ENCODE data around the gene QKI. TPM values are rescaled to one million over a fixed set of nuclear protein-coding genes. Genes with fewer than 3 reads are reported as not detected.
A peak's percentile ranks its signal among the peaks of the same experiment; 100 is the strongest.

QKI gene
- total RNA-seq, 2 experiments from 2014 or later = 48.6 to 62.7 TPM

GRCh38 chr6:163405412-163406309 is 8.9 kb upstream of the QKI start:
- Mint-ChIP-seq H3K4me1 (peaks cover 12% of the 10 kb centered on the region), H3K4me3 (peak overlapping the region; percentile 68), H3K9me3 (ENCODE audit: low read depth) (no peaks in the 10 kb centered on the region), H3K27me3 (no peaks in the 10 kb centered on the region), H3K36me3 (ENCODE audit: low read depth) (no peaks in the 10 kb centered on the region), H3K27ac (peak overlapping the region; percentile 80)
- DNase-seq = peak; percentile 46
- POLR2A ChIA-PET = no interaction called here
- CTCF ChIA-PET = no interaction called here
- peak; percentile 74 for ATAC-seq
- intact Hi-C loops (cut with DNase I, micrococcal nuclease) = no loop called here

DNA sequence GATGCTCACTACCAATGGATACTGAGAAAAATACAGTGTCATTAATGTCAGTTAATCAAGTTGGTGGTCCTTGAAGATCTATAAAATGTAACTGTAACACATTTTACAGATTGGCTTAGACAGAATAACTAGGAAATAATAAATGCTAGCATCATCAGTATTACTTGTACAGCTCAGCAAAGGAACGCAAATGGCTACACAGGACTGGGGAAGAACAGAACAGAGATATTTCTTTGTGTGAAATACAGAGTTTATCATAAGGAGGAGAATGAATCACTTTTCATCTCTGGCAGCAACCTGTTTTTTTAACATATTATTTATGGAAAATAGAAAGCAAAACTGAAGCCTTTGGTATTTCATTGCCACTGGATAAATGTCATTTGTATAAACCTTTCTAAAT is 8.2 kb upstream of the QKI start:
- Mint-ChIP-seq H3K27me3 (no peaks in the 10 kb centered on the region), H3K4me1 (peaks cover 14% of the 10 kb centered on the region), H3K27ac (peak overlapping the region; percentile 80), H3K9me3 (ENCODE audit: low read depth) (no peaks in the 10 kb centered on the region), H3K4me3 (peak overlapping the region; percentile 68), H3K36me3 (ENCODE audit: low read depth) (peaks cover 2% of the 10 kb centered on the region)
- ATAC-seq = peak; percentile 50
- no peak for DNase-seq
- POLR2A ChIA-PET = no interaction called here
- intact Hi-C loops (cut with DNase I, micrococcal nuclease) = no loop called here
- CTCF ChIA-PET = no interaction called here

DNA sequence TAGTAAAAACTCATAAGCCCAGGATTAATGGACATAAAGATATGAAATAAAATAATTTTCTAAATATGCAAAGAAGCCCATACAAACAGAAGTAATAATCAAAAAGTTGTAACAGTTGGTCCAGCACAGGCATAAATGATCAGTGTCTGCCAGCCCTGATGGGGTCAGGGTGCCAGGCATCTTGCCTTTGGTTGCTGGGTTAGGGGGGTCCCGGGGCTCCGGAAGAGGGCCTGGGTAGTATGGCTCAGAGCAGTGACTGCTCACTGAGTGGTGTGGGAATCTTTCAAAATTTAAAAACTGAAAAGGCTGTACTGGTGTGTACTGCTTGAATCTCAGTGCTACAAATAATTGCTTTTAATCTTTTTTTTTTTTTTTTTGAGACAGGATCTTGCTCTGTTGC is 7.7 kb upstream of the QKI start:
- no peak for ATAC-seq
- H3K4me3 Mint-ChIP-seq = no peak overlapping the region
- H3K9me3 Mint-ChIP-seq (ENCODE audit: low read depth) = no peaks in the 10 kb centered on the region
- no peak overlapping the region for H3K27ac Mint-ChIP-seq
- ChIA-PET CTCF (no interaction called here), POLR2A (no interaction called here)
- H3K4me1 Mint-ChIP-seq = peaks cover 14% of the 10 kb centered on the region
- no peak for DNase-seq
- no peaks in the 10 kb centered on the region for H3K27me3 Mint-ChIP-seq
- peaks cover 3% of the 10 kb centered on the region for H3K36me3 Mint-ChIP-seq (ENCODE audit: low read depth)
- intact Hi-C loops (cut with DNase I, micrococcal nuclease) = no loop called here

- intact Hi-C loops (cut with DNase I, micrococcal nuclease) = no loop called here
- ChIA-PET POLR2A (no interaction called here), CTCF (interaction anchor here (0.7 kb wide), 1 partner anchor 142 kb away, joined by 4 read pairs; no protein-coding TSS in a partner anchor)
- Mint-ChIP-seq H3K9me3 (ENCODE audit: low read depth) (no peaks in the 10 kb centered on the region), H3K4me1 (peaks cover 20% of the 10 kb centered on the region), H3K36me3 (ENCODE audit: low read depth) (peaks cover 3% of the 10 kb centered on the region), H3K27ac (no peak overlapping the region), H3K4me3 (no peak overlapping the region), H3K27me3 (no peaks in the 10 kb centered on the region)
- DNase-seq (no peak), ATAC-seq (no peak)
Measured at GRCh38 chr6:163408352-163408991, 6.0 kb upstream of the QKI start.

DNA sequence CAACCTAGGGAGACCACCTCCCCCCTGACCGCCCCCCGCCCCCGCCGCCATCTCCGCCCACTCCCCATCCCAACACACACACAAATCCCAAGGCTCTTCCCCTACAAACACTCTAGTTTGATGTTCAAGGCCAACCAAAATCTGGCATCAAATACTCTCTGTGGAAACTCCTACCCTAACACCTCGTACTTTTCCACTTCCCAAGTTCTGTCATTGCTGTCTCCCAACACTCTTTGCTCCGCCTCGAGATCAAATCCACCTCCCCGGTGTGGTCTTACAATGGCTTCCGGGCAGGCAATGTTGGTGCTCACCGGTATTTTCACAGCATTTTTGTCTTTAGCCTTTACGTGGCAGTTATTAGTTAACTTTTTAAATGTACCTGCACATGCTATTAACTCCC is 4.8 kb upstream of the QKI start:
- intact Hi-C loops (cut with DNase I, micrococcal nuclease) = loop anchor here (5.0 to 10.0 kb wide), 2 partner anchors 682 to 1515 kb away; partner anchors contain the start of genes PACRG (in 1 of the 2) and PRKN (in 1 of the 2)
- ChIA-PET CTCF (no interaction called here), POLR2A (no interaction called here)
- Mint-ChIP-seq H3K36me3 (ENCODE audit: low read depth) (peaks cover 3% of the 10 kb centered on the region), H3K4me1 (peaks cover 20% of the 10 kb centered on the region), H3K27ac (no peak overlapping the region), H3K27me3 (no peaks in the 10 kb centered on the region), H3K4me3 (no peak overlapping the region), H3K9me3 (ENCODE audit: low read depth) (no peaks in the 10 kb centered on the region)
- ATAC-seq (no peak), DNase-seq (no peak)

- Mint-ChIP-seq H3K4me1 (peaks cover 11% of the 10 kb centered on the region), H3K9me3 (ENCODE audit: low read depth) (no peaks in the 10 kb centered on the region), H3K27me3 (no peaks in the 10 kb centered on the region), H3K27ac (no peak overlapping the region), H3K4me3 (peak overlapping the region; percentile 78), H3K36me3 (ENCODE audit: low read depth) (peaks cover 3% of the 10 kb centered on the region)
- no peak for ATAC-seq
- intact Hi-C loops (cut with DNase I, micrococcal nuclease) = loop anchor here (5.0 to 10.0 kb wide), 2 partner anchors 685 to 1512 kb away; partner anchors contain the start of genes PACRG (in 1 of the 2) and PRKN (in 1 of the 2)
- ChIA-PET CTCF (interaction anchor here (0.6 to 1.7 kb wide), 3 partner anchors 13 to 1195 kb away, joined by 3 to 6 read pairs (median 3); no protein-coding TSS in a partner anchor), POLR2A (interaction anchor here (0.7 kb wide), 1 partner anchor 40 kb away, joined by 4 read pairs; no protein-coding TSS in a partner anchor)
- no peak for DNase-seq
Measured at GRCh38 chr6:163412341-163412740, 2.2 kb upstream of the QKI start.

GRCh38 chr6:163412801-163413344 is 1.6 kb upstream of the QKI start:
- ATAC-seq (no peak), DNase-seq (no peak)
- Mint-ChIP-seq H3K27me3 (no peaks in the 10 kb centered on the region), H3K4me1 (peaks cover 14% of the 10 kb centered on the region), H3K36me3 (ENCODE audit: low read depth) (peaks cover 3% of the 10 kb centered on the region), H3K4me3 (peak overlapping the region; percentile 78), H3K9me3 (ENCODE audit: low read depth) (no peaks in the 10 kb centered on the region), H3K27ac (peak overlapping the region; percentile 81)
- ChIA-PET POLR2A (interaction anchor here (0.7 kb wide), 1 partner anchor 40 kb away, joined by 4 read pairs; no protein-coding TSS in a partner anchor), CTCF (interaction anchor here (0.6 to 1.7 kb wide), 3 partner anchors 13 to 1194 kb away, joined by 3 to 6 read pairs (median 3); no protein-coding TSS in a partner anchor)
- intact Hi-C loops (cut with DNase I, micrococcal nuclease) = loop anchor here (5.0 to 10.0 kb wide), 2 partner anchors 686 to 1512 kb away; partner anchors contain the start of genes PACRG (in 1 of the 2) and PRKN (in 1 of the 2)

- peak overlapping the region; percentile 78 for H3K4me3 Mint-ChIP-seq
- CTCF ChIA-PET = interaction anchor here (1.7 kb wide), 1 partner anchor 12 kb away, joined by 6 read pairs; no protein-coding TSS in a partner anchor
- peaks cover 18% of the 10 kb centered on the region for H3K4me1 Mint-ChIP-seq
- DNase-seq = peak; percentile 92
- peak; percentile 71 for ATAC-seq
- H3K27ac Mint-ChIP-seq = peak overlapping the region; percentile 84
- intact Hi-C loops (cut with DNase I, micrococcal nuclease) = loop anchor here (1.0 to 10.0 kb wide), 3 partner anchors 47 to 1511 kb away; partner anchors contain the start of genes PACRG (in 1 of the 2) and PRKN (in 1 of the 2)
- H3K9me3 Mint-ChIP-seq (ENCODE audit: low read depth) = no peaks in the 10 kb centered on the region
- H3K36me3 Mint-ChIP-seq (ENCODE audit: low read depth) = peaks cover 3% of the 10 kb centered on the region
- POLR2A ChIA-PET = no interaction called here
- H3K27me3 Mint-ChIP-seq = no peaks in the 10 kb centered on the region
Measured at GRCh38 chr6:163413345-163414116, 987 bp upstream of the QKI start.

DNA sequence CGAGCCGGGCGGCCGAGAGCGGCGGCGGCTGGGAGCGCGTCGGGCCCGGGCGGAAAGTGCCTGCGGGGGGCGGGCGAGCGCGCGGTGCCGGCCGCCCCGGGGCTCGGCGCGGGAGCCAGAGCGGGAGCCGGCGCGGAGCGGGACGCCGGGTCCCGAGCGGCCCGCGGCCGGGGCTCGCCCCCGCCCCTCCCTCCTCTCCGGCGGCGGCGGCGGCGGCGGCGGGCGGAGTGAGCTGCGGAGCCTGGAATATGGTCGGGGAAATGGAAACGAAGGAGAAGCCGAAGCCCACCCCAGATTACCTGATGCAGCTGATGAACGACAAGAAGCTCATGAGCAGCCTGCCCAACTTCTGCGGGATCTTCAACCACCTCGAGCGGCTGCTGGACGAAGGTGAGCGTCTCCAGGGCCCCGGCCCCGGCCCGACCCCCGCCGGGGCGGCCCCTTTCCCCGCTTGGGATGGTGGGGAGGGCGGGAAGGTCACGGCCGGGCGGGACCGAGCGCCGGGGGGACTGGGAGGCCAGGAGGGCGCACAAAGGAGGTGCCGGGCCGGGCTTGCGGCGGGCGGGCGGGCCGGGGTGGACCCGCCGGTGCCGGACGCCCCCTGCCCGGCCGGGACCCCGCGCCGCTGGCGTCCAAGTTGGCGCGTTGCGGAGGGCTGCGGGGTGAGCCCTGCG is 565 bp downstream of the QKI start:
- intact Hi-C loops (cut with DNase I, micrococcal nuclease) = loop anchor here (1.0 to 10.0 kb wide), 3 partner anchors 45 to 1510 kb away; partner anchors contain the start of genes PACRG (in 1 of the 2) and PRKN (in 1 of the 2)
- Mint-ChIP-seq H3K27ac (peak overlapping the region; percentile 47), H3K36me3 (ENCODE audit: low read depth) (peaks cover 3% of the 10 kb centered on the region), H3K9me3 (ENCODE audit: low read depth) (no peaks in the 10 kb centered on the region), H3K4me3 (peak overlapping the region; percentile 71), H3K4me1 (peaks cover 32% of the 10 kb centered on the region), H3K27me3 (no peaks in the 10 kb centered on the region)
- ChIA-PET POLR2A (interaction anchor here (0.9 kb wide), 1 partner anchor 45 kb away, joined by 3 read pairs; no protein-coding TSS in a partner anchor), CTCF (interaction anchor here (1.2 to 1.6 kb wide), 3 partner anchors 45 to 141 kb away, joined by 3 to 4 read pairs (median 4); no protein-coding TSS in a partner anchor)
- peak; percentile 49 for DNase-seq
- ATAC-seq = peak; percentile 37

Data from activated CD4-positive, alpha-beta T cell treated with anti-CD3 and anti-CD28 coated beads for 36 hours (primary cell).